ENCODE data around the gene GCAT. TPM values are rescaled to one million over a fixed set of nuclear protein-coding genes. Genes with fewer than 3 reads are reported as not detected.
"Not testable (repeated sequence)": the region's sequence is repeated elsewhere in the genome, so short reads cannot be mapped to it uniquely, and the experiment has no call there.

GCAT gene
- total RNA-seq, 1 donor: 1.7 TPM

DNA sequence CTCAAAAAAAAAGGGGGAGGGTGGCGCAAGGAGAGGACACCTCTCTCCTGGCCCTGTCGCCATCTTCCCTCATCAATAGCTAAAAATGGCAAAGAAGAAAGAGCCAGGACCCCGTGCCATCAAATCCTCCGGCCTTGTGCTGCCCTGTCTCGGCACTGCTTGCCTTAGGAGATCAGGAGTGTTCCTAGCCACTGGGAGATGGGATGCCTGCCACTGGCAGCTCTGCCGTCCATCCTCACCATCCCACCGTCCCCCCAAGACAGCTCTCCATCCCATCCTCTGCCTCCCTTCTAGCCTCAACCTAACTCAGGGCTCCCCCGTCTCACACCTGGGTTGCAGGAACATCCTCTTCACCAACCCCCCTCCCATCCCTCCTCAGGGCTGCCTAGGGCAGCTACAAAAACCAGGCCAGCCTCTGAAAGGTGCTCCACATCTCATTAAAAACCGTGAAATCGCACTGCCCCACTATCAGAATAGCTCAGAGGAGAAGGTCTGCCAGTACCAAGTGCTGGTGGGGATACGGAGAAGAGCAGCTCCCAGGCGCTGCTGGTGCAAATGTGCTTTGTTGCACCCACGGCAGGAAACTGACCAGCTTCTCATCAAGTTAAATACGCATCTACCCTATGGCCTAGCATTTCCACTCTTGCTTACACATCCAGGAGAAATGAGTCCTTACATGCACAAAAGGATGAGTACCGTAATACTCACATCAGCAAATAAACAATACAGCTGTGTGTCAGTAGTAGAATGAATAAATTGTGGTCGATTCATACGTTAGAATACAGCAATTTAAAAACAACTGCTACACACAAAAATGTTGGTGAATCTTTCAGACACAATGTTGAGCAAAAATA is 31.7 kb upstream of the GCAT start:
- no peak overlapping the region for H3K4me3 ChIP-seq (ENCODE audit: low read length)
- no peaks in the 10 kb centered on the region for H3K9me3 ChIP-seq (ENCODE audit: low read depth, low read length)
- H3K4me1 ChIP-seq (ENCODE audit: insufficient read depth, low read length): no peaks in the 10 kb centered on the region
- H3K27me3 ChIP-seq (ENCODE audit: insufficient read depth, low read length): no peaks in the 10 kb centered on the region

- H3K4me3 ChIP-seq (ENCODE audit: low read length): no peak overlapping the region
- H3K27me3 ChIP-seq (ENCODE audit: insufficient read depth, low read length): no peaks in the 10 kb centered on the region
- H3K4me1 ChIP-seq (ENCODE audit: insufficient read depth, low read length): no peaks in the 10 kb centered on the region
- no peaks in the 10 kb centered on the region for H3K9me3 ChIP-seq (ENCODE audit: low read depth, low read length)
Measured at GRCh38 chr22:37776639-37777005, 31.1 kb upstream of the GCAT start.

DNA sequence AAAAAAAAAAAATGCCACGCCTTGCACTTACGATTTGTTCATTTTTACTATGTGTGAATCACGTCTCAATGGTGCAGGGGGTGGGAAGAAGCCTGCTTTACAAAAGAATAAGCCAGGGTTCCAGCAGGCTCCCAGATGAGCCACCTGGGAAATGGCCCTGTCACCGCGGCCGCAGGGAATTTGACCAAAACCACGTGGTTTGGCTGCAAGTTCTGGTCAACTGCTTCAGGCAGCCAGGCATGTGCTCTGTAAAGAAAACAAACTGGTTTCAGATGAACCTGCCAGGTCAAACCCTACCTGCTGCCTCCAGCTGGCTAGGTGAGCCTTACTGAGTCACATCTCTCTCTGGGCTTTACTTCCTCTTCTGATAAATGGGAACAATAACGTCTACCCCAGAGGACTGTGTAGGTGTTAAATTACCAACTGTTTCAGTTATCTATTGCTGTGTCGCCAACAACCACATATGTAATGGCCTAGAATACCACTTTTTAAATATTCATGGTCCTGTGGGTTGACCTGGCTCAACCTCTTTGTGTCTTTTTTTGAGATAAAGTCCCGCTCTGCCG is 30.5 kb upstream of the GCAT start:
- no peaks in the 10 kb centered on the region for H3K27me3 ChIP-seq (ENCODE audit: insufficient read depth, low read length)

GRCh38 chr22:37778370-37779009 is 29.2 kb upstream of the GCAT start:
- Histone ChIP-seq H3K4me3 (ENCODE audit: low read length) (no peak overlapping the region), H3K27me3 (ENCODE audit: insufficient read depth, low read length) (no peaks in the 10 kb centered on the region), H3K4me1 (ENCODE audit: insufficient read depth, low read length) (no peaks in the 10 kb centered on the region), H3K9me3 (ENCODE audit: low read depth, low read length) (no peaks in the 10 kb centered on the region)

More for the DNA sequence above, 30.5 kb upstream of the GCAT start:
- Histone ChIP-seq H3K9me3 (ENCODE audit: low read depth, low read length) (no peaks in the 10 kb centered on the region), H3K4me3 (ENCODE audit: low read length) (no peak overlapping the region), H3K4me1 (ENCODE audit: insufficient read depth, low read length) (no peaks in the 10 kb centered on the region)

DNA sequence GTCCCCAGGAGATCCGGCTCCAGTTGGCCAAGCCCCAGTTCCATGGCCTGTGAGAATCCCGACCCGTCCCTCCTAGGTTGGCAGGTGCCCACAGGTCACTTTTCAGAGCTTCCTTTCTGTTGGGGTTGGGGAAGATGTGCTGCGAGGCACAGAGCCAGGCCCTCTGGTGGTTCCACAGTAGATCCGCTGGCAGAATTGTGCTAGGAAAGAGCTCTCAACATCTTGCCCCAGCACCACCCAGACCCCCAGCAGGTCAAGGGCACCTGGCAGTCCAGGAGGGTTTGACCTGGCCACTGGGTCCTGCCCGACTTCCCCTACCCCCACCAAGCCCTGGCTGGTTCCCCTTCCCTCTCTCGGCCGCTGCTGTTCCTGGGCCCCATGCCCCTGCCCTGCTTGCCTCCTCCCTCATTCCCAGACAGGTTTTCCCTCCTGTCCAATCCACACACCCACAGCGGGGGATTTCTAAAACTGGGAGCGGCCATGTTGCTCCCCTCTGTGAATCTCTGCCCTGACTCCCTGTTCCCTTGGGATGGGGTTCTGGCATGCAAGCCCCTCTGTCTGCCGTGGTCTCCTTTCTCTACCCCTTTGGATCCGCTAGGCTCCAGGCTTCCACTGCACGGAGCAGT is 26.2 kb upstream of the GCAT start:
- H3K9me3 ChIP-seq (ENCODE audit: low read depth, low read length): no peaks in the 10 kb centered on the region
- H3K27me3 ChIP-seq (ENCODE audit: insufficient read depth, low read length): no peaks in the 10 kb centered on the region
- H3K4me1 ChIP-seq (ENCODE audit: insufficient read depth, low read length): no peaks in the 10 kb centered on the region
- H3K4me3 ChIP-seq (ENCODE audit: low read length): no peak overlapping the region

GRCh38 chr22:37782340-37783168 is 25.2 kb upstream of the GCAT start:
- Histone ChIP-seq H3K9me3 (ENCODE audit: low read depth, low read length) (no peaks in the 10 kb centered on the region), H3K27me3 (ENCODE audit: insufficient read depth, low read length) (no peaks in the 10 kb centered on the region), H3K4me3 (ENCODE audit: low read length) (no peak overlapping the region), H3K4me1 (ENCODE audit: insufficient read depth, low read length) (no peaks in the 10 kb centered on the region)

- Histone ChIP-seq H3K9me3 (ENCODE audit: low read depth, low read length) (no peaks in the 10 kb centered on the region), H3K4me3 (ENCODE audit: low read length) (no peak overlapping the region), H3K4me1 (ENCODE audit: insufficient read depth, low read length) (no peaks in the 10 kb centered on the region)
Measured at GRCh38 chr22:37784829-37785495, 22.8 kb upstream of the GCAT start.

DNA sequence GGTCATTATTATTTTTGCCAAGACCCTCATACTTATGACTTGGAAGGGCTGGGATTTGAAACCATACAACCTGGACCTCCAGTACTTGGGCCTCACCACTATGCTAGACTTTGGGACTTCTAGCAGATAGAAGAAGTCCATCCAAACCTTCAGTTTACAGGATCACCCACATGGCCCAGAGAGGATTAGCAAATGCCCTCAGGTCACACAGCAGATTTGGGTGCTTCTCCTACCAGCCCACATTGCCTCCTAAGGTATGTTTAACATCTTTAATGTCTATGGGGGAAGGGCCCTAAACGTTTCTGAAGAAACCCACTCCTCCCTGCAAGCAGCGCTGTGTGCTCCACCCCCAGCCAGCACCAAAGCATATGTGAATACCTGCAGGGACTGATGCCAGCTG is 17.5 kb upstream of the GCAT start:
- Histone ChIP-seq H3K4me1 (ENCODE audit: insufficient read depth, low read length) (no peaks in the 10 kb centered on the region), H3K9me3 (ENCODE audit: low read depth, low read length) (no peaks in the 10 kb centered on the region), H3K4me3 (ENCODE audit: low read length) (no peak overlapping the region), H3K27me3 (ENCODE audit: insufficient read depth, low read length) (no peaks in the 10 kb centered on the region)

More at GRCh38 chr22:37784829-37785495, 22.8 kb upstream of the GCAT start:
- no peaks in the 10 kb centered on the region for H3K27me3 ChIP-seq (ENCODE audit: insufficient read depth, low read length)

GRCh38 chr22:37792494-37792893 is 15.2 kb upstream of the GCAT start:
- no peaks in the 10 kb centered on the region for H3K4me1 ChIP-seq (ENCODE audit: insufficient read depth, low read length)
- no peak overlapping the region for H3K4me3 ChIP-seq (ENCODE audit: low read length)
- H3K9me3 ChIP-seq (ENCODE audit: low read depth, low read length): no peaks in the 10 kb centered on the region

GRCh38 chr22:37794376-37794775 is 13.4 kb upstream of the GCAT start:
- Histone ChIP-seq H3K4me3 (ENCODE audit: low read length) (no peak overlapping the region), H3K4me1 (ENCODE audit: insufficient read depth, low read length) (no peaks in the 10 kb centered on the region), H3K9me3 (ENCODE audit: low read depth, low read length) (no peaks in the 10 kb centered on the region), H3K27me3 (ENCODE audit: insufficient read depth, low read length) (no peaks in the 10 kb centered on the region)

More at GRCh38 chr22:37792494-37792893, 15.2 kb upstream of the GCAT start:
- no peaks in the 10 kb centered on the region for H3K27me3 ChIP-seq (ENCODE audit: insufficient read depth, low read length)

GRCh38 chr22:37796079-37796478 is 11.7 kb upstream of the GCAT start:
- H3K4me1 ChIP-seq (ENCODE audit: insufficient read depth, low read length): no peaks in the 10 kb centered on the region
- H3K4me3 ChIP-seq (ENCODE audit: low read length): no peak overlapping the region
- no peaks in the 10 kb centered on the region for H3K27me3 ChIP-seq (ENCODE audit: insufficient read depth, low read length)
- H3K9me3 ChIP-seq (ENCODE audit: low read depth, low read length): no peaks in the 10 kb centered on the region

- H3K4me1 ChIP-seq (ENCODE audit: insufficient read depth, low read length): not testable (repeated sequence)
Measured at GRCh38 chr22:37797259-37797658, 10.5 kb upstream of the GCAT start.

GRCh38 chr22:37797874-37798500 is 9.7 kb upstream of the GCAT start:
- Histone ChIP-seq H3K27me3 (ENCODE audit: insufficient read depth, low read length) (peaks cover 11% of the 10 kb centered on the region), H3K9me3 (ENCODE audit: low read depth, low read length) (no peaks in the 10 kb centered on the region), H3K4me1 (ENCODE audit: insufficient read depth, low read length) (peaks cover 12% of the 10 kb centered on the region), H3K4me3 (ENCODE audit: low read length) (no peak overlapping the region)

More at GRCh38 chr22:37797259-37797658, 10.5 kb upstream of the GCAT start:
- not testable (repeated sequence) for H3K4me3 ChIP-seq (ENCODE audit: low read length); H3K9me3 ChIP-seq (ENCODE audit: low read depth, low read length); H3K27me3 ChIP-seq (ENCODE audit: insufficient read depth, low read length)

GRCh38 chr22:37799979-37800378 is 7.8 kb upstream of the GCAT start:
- Histone ChIP-seq H3K4me1 (ENCODE audit: insufficient read depth, low read length) (peaks cover 28% of the 10 kb centered on the region), H3K27me3 (ENCODE audit: insufficient read depth, low read length) (peaks cover 21% of the 10 kb centered on the region)
- H3K4me3 ChIP-seq (ENCODE audit: low read length); H3K9me3 ChIP-seq (ENCODE audit: low read depth, low read length): not testable (repeated sequence)

Data from mononuclear cell (primary cell).